GM18519 (cell line): ENCODE data around the gene MB.

Experiments used
- ATAC-seq: cut with Tn5 transposase; IDR thresholded peaks from one replicate; pipeline ENCODE4 v1.9.1; 2021; ENCODE audit warnings: mild to moderate bottlenecking, moderate library complexity; ENCODE audit not compliant: unreplicated experiment, low FRiP score

The MB gene

GRCh38 chr22:35580351-35581022 lies 36.6 kb downstream of the MB start:
- no peak for ATAC-seq

GRCh38 chr22:35578836-35579575 lies 38.1 kb downstream of the MB start:
- ATAC-seq: no peak

- no peak for ATAC-seq
Measured at GRCh38 chr22:35577799-35578659, 39.1 kb downstream of the MB start.

- ATAC-seq: no peak
Measured at GRCh38 chr22:35576671-35577070, 40.5 kb downstream of the MB start.

- no peak for ATAC-seq
Measured at GRCh38 chr22:35575116-35575748, 41.9 kb downstream of the MB start.

GRCh38 chr22:35572556-35572955 lies 44.6 kb downstream of the MB start:
- no peak for ATAC-seq

GRCh38 chr22:35570686-35571194 lies 46.4 kb downstream of the MB start:
- no peak for ATAC-seq

GRCh38 chr22:35569916-35570315 lies 47.2 kb downstream of the MB start:
- ATAC-seq: no peak

- no peak for ATAC-seq
Measured at GRCh38 chr22:35568751-35569739, 48.1 kb downstream of the MB start.

GRCh38 chr22:35567351-35568141 lies 49.6 kb downstream of the MB start:
- no peak for ATAC-seq

- no peak for ATAC-seq
Measured at GRCh38 chr22:35564975-35565867, 51.9 kb downstream of the MB start.

- no peak for ATAC-seq
Measured at GRCh38 chr22:35563211-35563610, 53.9 kb downstream of the MB start.

GRCh38 chr22:35561796-35562526 lies 55.2 kb downstream of the MB start:
- no peak for ATAC-seq

- ATAC-seq: no peak
Measured at GRCh38 chr22:35560824-35561223, 56.3 kb downstream of the MB start.

- no peak for ATAC-seq
Measured at GRCh38 chr22:35560366-35560765, 56.8 kb downstream of the MB start.

- no peak for ATAC-seq
Measured at GRCh38 chr22:35559354-35560005, 57.6 kb downstream of the MB start.
